DND-41 (cell line): Measurements from ENCODE around the gene DENND1A.

Source experiments
- ATAC-seq: fragments of 200-7000 bp; cut with Tn5 transposase; 3 replicates; pipeline ENCODE4 v1.9.1; 2021; ENCODE audit warnings: low read depth; ENCODE audit not compliant: insufficient read depth
- DNase-seq: peaks from one replicate; pipeline ENCODE4 v3.0.0-alpha.2; 2020
- H2AFZ ChIP-seq: 2 replicates; pipeline ENCODE4 v1.6.0; 2012; ENCODE audit warnings: low read depth, low read length
- H3K27ac ChIP-seq: 2 replicates; pipeline ENCODE4 v1.5.1; 2012; ENCODE audit warnings: low read length, inconsistent platforms
- H3K27me3 ChIP-seq: fragments of 200-600 bp; sonication (generic); 2 replicates; pipeline ENCODE4 v1.6.0; 2012; ENCODE audit warnings: low read length, mild to moderate bottlenecking, inconsistent platforms; ENCODE audit not compliant: insufficient read depth, poor library complexity
- H3K36me3 ChIP-seq: 2 replicates; pipeline ENCODE4 v1.5.1; 2012; ENCODE audit warnings: low read length, inconsistent platforms; ENCODE audit not compliant: insufficient read depth
- H3K4me1 ChIP-seq: 2 replicates; pipeline ENCODE4 v1.5.1; 2012; ENCODE audit warnings: mild to moderate bottlenecking, low read length; ENCODE audit not compliant: insufficient read depth
- H3K4me2 ChIP-seq: 2 replicates; pipeline ENCODE4 v1.6.0; 2012; ENCODE audit warnings: mild to moderate bottlenecking, moderate library complexity, low read length, inconsistent platforms; ENCODE audit not compliant: insufficient read depth
- H3K4me3 ChIP-seq, 2 experiments: fragments of 200-600 bp in 1 of 2; shearing (Covaris generic) in 1 of 2; 2 replicates each; pipeline ENCODE4 v1.5.1; 2012 to 2016; ENCODE audit warnings: inconsistent platforms in 2 of 2, low read length in 2 of 2, mild to moderate bottlenecking in 2 of 2, low read depth in 1 of 2, moderate library complexity in 1 of 2
- H3K79me2 ChIP-seq: 2 replicates; pipeline ENCODE4 v1.6.0; 2012; ENCODE audit warnings: low read length, inconsistent platforms; ENCODE audit not compliant: insufficient read depth
- H3K9ac ChIP-seq: 2 replicates; pipeline ENCODE4 v1.6.0; 2012; ENCODE audit warnings: low read depth, mild to moderate bottlenecking, inconsistent platforms, low read length, moderate library complexity
- H3K9me3 ChIP-seq: 2 replicates; pipeline ENCODE4 v1.5.1; 2012; ENCODE audit warnings: low read length, moderate library complexity, mild to moderate bottlenecking, inconsistent platforms; ENCODE audit not compliant: insufficient read depth, severe bottlenecking
- H4K20me1 ChIP-seq: 2 replicates; pipeline ENCODE4 v1.6.0; 2012; ENCODE audit warnings: low read length; ENCODE audit not compliant: insufficient read depth
- EZH2 ChIP-seq: IDR thresholded peaks from 3 replicates; pipeline ENCODE4 v1.6.1; 2012; ENCODE audit warnings: borderline replicate concordance, low read depth, mild to moderate bottlenecking, moderate library complexity, low read length, inconsistent platforms; ENCODE audit not compliant: severe bottlenecking
- TF ChIP-seq, protein P1 (sequence below): IDR thresholded peaks from 2 replicates; pipeline ENCODE4 v1.5.1; 2012; ENCODE audit warnings: borderline replicate concordance, low read length, moderate library complexity, mild to moderate bottlenecking; ENCODE audit not compliant: poor library complexity, severe bottlenecking; ENCODE audit errors: extremely low read depth

Gene DENND1A

DNA sequence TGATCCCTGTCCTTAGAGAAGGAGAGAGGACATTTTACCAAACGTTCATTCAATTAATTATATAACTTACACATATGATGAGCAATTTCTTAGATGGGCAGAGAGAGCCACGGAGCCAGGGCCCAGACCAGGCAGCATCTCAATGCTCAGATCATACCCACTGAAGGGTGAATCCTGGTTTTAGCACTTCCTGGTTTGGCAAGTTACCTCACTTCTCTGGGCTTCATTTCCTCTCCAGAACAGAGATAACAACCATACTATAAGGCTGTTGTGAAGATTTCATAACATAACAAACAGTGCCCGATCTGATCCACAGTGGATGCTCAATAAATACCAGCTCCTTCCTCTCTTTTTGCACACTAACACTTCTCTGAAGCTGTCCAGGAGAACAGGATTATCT is 271.1 kb downstream of the DENND1A start:
- peaks cover 4% of the 10 kb centered on the region; the same call in 1 of the 2 replicates for H4K20me1 ChIP-seq
- no peak overlapping the region for H3K27ac ChIP-seq
- ATAC-seq, result no peak

GRCh38 chr9:123657941-123658340 is 272.0 kb downstream of the DENND1A start:
- Histone ChIP-seq H3K4me2 (no peak overlapping the region), H3K9me3 (peaks cover 10% of the 10 kb centered on the region), H2AFZ (no peak overlapping the region), H3K27ac (no peak overlapping the region), H3K79me2 (no peaks in the 10 kb centered on the region), H3K4me3 (no peak overlapping the region), H3K9ac (no peak overlapping the region), H3K4me1 (no peaks in the 10 kb centered on the region), H3K27me3 (no peaks in the 10 kb centered on the region), H3K36me3 (no peaks in the 10 kb centered on the region; the same call in 1 of the 2 replicates), H4K20me1 (peaks cover 4% of the 10 kb centered on the region; the same call in 1 of the 2 replicates)
- TF ChIP-seq EZH2, result no peak
- TF ChIP-seq, protein P1, sequence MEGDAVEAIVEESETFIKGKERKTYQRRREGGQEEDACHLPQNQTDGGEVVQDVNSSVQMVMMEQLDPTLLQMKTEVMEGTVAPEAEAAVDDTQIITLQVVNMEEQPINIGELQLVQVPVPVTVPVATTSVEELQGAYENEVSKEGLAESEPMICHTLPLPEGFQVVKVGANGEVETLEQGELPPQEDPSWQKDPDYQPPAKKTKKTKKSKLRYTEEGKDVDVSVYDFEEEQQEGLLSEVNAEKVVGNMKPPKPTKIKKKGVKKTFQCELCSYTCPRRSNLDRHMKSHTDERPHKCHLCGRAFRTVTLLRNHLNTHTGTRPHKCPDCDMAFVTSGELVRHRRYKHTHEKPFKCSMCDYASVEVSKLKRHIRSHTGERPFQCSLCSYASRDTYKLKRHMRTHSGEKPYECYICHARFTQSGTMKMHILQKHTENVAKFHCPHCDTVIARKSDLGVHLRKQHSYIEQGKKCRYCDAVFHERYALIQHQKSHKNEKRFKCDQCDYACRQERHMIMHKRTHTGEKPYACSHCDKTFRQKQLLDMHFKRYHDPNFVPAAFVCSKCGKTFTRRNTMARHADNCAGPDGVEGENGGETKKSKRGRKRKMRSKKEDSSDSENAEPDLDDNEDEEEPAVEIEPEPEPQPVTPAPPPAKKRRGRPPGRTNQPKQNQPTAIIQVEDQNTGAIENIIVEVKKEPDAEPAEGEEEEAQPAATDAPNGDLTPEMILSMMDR, result no peak
- ATAC-seq (no peak), DNase-seq (no peak)

More for the DNA sequence above, 271.1 kb downstream of the DENND1A start:
- Histone ChIP-seq H3K36me3 (no peaks in the 10 kb centered on the region; the same call in 1 of the 2 replicates), H3K4me2 (no peak overlapping the region), H3K4me3 (no peak overlapping the region), H3K9ac (no peak overlapping the region), H3K79me2 (no peaks in the 10 kb centered on the region), H2AFZ (no peak overlapping the region), H3K9me3 (peaks cover 11% of the 10 kb centered on the region), H3K27me3 (no peaks in the 10 kb centered on the region), H3K4me1 (no peaks in the 10 kb centered on the region)
- no peak for TF ChIP-seq EZH2
- TF ChIP-seq, protein P1, result no peak
- no peak for DNase-seq

GRCh38 chr9:123657099-123657498 is 272.8 kb downstream of the DENND1A start:
- Histone ChIP-seq H3K79me2 (no peaks in the 10 kb centered on the region), H3K27me3 (no peaks in the 10 kb centered on the region), H4K20me1 (peaks cover 4% of the 10 kb centered on the region; the same call in 1 of the 2 replicates), H3K9me3 (peaks cover 5% of the 10 kb centered on the region), H3K4me1 (no peaks in the 10 kb centered on the region), H3K4me2 (no peak overlapping the region), H3K36me3 (no peaks in the 10 kb centered on the region), H2AFZ (no peak overlapping the region), H3K9ac (no peak overlapping the region), H3K4me3 (no peak overlapping the region), H3K27ac (no peak overlapping the region)
- ATAC-seq (no peak), DNase-seq (no peak)
- TF ChIP-seq EZH2, result no peak
- TF ChIP-seq, protein P1, result no peak

DNA sequence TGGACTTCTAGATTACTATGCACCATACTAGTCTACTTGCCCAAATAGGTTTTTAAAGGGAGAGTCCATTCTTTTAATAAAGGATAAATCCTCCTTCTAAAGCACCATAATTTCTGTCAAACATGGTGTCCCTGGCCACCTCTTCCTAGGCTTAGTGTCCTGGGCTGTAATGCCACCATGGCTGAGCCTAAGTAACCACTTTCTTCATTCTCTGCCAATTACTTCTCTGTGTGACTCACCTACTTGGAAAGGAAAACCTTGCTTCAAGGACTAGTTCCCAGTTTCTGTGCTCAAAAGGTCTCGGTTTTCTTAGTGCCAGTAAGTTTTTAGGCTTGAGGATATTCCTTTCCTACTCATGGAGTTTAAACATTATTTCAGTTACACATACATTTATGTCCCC is 273.4 kb downstream of the DENND1A start:
- no peak overlapping the region for H2AFZ ChIP-seq
- H3K36me3 ChIP-seq, result no peaks in the 10 kb centered on the region; the same call in 1 of the 2 replicates
- ATAC-seq (no peak), DNase-seq (no peak)
- no peak overlapping the region for H3K9ac ChIP-seq
- H3K27ac ChIP-seq, result no peak overlapping the region
- peaks cover 4% of the 10 kb centered on the region; the same call in 1 of the 2 replicates for H4K20me1 ChIP-seq
- H3K27me3 ChIP-seq, result no peaks in the 10 kb centered on the region
- H3K4me3 ChIP-seq, result no peak overlapping the region
- no peaks in the 10 kb centered on the region for H3K4me1 ChIP-seq
- no peaks in the 10 kb centered on the region for H3K9me3 ChIP-seq
- H3K79me2 ChIP-seq, result no peaks in the 10 kb centered on the region
- no peak for TF ChIP-seq EZH2
- TF ChIP-seq, protein P1, result no peak
- no peak overlapping the region for H3K4me2 ChIP-seq
